Hepatocyte (in vitro differentiated cells): ENCODE data around the gene CACNB4. TPM values are rescaled to one million over a fixed set of nuclear protein-coding genes. Genes with fewer than 3 reads are reported as not detected.

ENCODE experiments used
- DNase-seq: peaks from one replicate; pipeline ENCODE4 v3.0.0-alpha.2; 2016; ENCODE audit warnings: low spot score
- H2AFZ ChIP-seq: fragments of 200-600 bp; sonication (generic); 2 replicates; pipeline ENCODE4 v1.6.0; 2016; ENCODE audit warnings: antibody characterized with exemption, mild to moderate bottlenecking
- H3K27ac ChIP-seq: fragments of 200-600 bp; sonication (generic); 2 replicates; pipeline ENCODE4 v1.5.1; 2016; ENCODE audit warnings: mild to moderate bottlenecking
- H3K27me3 ChIP-seq: fragments of 200-600 bp; sonication (generic); 2 replicates; pipeline ENCODE4 v1.6.1; 2016
- H3K36me3 ChIP-seq: fragments of 200-600 bp; sonication (generic); replicated peaks from 2 replicates; pipeline ENCODE4 v1.5.1; 2016; ENCODE audit warnings: low read depth; ENCODE audit not compliant: insufficient read depth
- H3K4me1 ChIP-seq: fragments of 200-600 bp; sonication (generic); 2 replicates; pipeline ENCODE4 v1.5.1; 2016; ENCODE audit warnings: mild to moderate bottlenecking, moderate library complexity; ENCODE audit not compliant: insufficient read depth
- H3K4me2 ChIP-seq: fragments of 200-600 bp; sonication (generic); 2 replicates; pipeline ENCODE4 v1.6.0; 2016
- H3K4me3 ChIP-seq: fragments of 200-600 bp; sonication (generic); 2 replicates; pipeline ENCODE4 v1.5.1; 2016; ENCODE audit warnings: mild to moderate bottlenecking
- H3K79me2 ChIP-seq: fragments of 200-600 bp; sonication (generic); 2 replicates; pipeline ENCODE4 v1.6.0; 2017; ENCODE audit warnings: mild to moderate bottlenecking
- H3K9me2 ChIP-seq: fragments of 200-600 bp; sonication (generic); replicated peaks from 2 replicates; pipeline ENCODE4 v1.6.0; 2017; ENCODE audit warnings: mild to moderate bottlenecking; ENCODE audit not compliant: insufficient read depth
- H3K9me3 ChIP-seq: fragments of 200-600 bp; sonication (generic); 2 replicates; pipeline ENCODE4 v1.5.1; 2016; ENCODE audit warnings: low read depth, mild to moderate bottlenecking
- H4K20me1 ChIP-seq: fragments of 200-600 bp; sonication (generic); 2 replicates; pipeline ENCODE4 v1.6.0; 2016; ENCODE audit warnings: mild to moderate bottlenecking; ENCODE audit not compliant: insufficient read depth, poor library complexity, severe bottlenecking
- EZH2 ChIP-seq: fragments of 200-600 bp; sonication (generic); IDR thresholded peaks from 2 replicates; pipeline ENCODE4 v1.6.1; 2016; ENCODE audit warnings: antibody characterized with exemption, mild to moderate bottlenecking, borderline replicate concordance
- EZH2phosphoT487 ChIP-seq: fragments of 200-600 bp; sonication (generic); IDR thresholded peaks from one replicate; pipeline ENCODE4 v1.6.1; 2018; ENCODE audit warnings: antibody characterized with exemption, mild to moderate bottlenecking, low read depth, moderate library complexity; ENCODE audit not compliant: unreplicated experiment, severe bottlenecking
- WGBS: methylation state at CpG from one replicate; pipeline ENCODE4 v1.1.6; 2016; ENCODE audit warnings: low lambda C conversion rate; ENCODE audit errors: missing lambda C conversion rate; 5-methylcytosine and 5-hydroxymethylcytosine counted together
- polyA plus RNA-seq: library from polyadenylated mRNA; unstranded; fragments of >200 nt; fragmentation: Nextera tagmentation; extraction: Ambion mirVana; gene quantifications from 2 replicates; pipeline ENCODE4 v1.2.1, GENCODE V29; 2016
- total RNA-seq: library from RNA; depleted of rRNA; stranded (reverse); fragments of >200 nt; gene quantifications from 2 replicates; pipeline ENCODE4 v1.2.3, GENCODE V29; 2014
- TF ChIP-seq, protein P1 (sequence below): fragments of 200-600 bp; sonication (generic); IDR thresholded peaks from 2 replicates; pipeline ENCODE4 v1.5.1; 2016; ENCODE audit warnings: antibody characterized with exemption, mild to moderate bottlenecking; ENCODE audit not compliant: poor library complexity

CACNB4 gene
- total and polyA plus RNA-seq, 2 experiments from 2014 or later: 0.85 to 4.0 TPM

DNA sequence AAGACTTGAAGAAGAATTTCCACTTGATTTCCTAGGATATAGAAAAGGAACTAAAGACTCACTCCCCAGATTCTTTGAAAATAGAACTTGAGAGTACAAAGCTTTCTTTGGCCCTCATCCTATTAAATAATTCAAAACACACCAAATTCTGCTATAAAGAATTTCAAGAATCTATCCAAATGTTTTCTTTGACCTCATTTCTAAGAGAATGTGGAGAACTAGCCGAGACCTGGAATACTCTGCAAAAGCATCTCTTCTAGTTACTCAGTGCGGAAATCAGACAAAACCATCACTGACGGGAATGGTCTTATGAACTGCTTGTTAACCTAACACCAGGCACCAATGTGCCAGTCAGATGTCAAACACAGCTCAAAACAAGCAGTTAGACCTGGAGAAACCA lies 226.4 kb downstream of the CACNB4 start:
- no peaks in the 10 kb centered on the region for H3K9me3 ChIP-seq
- WGBS: 86% methylated on average over 3 of the region's 3 CpGs
- no peak for DNase-seq

DNA sequence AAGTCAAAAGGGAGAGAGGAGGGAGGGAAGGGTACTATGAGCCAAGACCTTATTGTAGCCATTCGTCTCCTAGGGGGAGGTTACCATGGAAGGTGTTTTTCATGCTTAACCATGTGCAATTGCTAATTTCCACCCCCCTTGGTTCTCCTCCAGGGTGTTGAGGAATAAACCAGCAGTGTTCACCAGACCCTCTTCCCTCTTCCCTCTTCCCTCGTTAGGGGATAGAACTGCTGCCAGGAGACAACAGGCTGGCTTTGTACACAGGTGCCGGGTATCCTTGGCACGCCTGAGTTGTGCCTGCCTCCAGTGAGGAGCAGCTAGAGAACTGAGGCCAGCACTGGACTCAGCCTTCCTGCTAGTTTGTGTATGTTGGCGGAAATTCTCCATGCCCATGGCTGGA lies 229.6 kb downstream of the CACNB4 start:
- no peak overlapping the region for H3K4me2 ChIP-seq
- no peaks in the 10 kb centered on the region for H3K4me1 ChIP-seq
- H3K4me3 ChIP-seq: no peak overlapping the region
- no peaks in the 10 kb centered on the region for H3K9me2 ChIP-seq
- TF ChIP-seq, protein P1, sequence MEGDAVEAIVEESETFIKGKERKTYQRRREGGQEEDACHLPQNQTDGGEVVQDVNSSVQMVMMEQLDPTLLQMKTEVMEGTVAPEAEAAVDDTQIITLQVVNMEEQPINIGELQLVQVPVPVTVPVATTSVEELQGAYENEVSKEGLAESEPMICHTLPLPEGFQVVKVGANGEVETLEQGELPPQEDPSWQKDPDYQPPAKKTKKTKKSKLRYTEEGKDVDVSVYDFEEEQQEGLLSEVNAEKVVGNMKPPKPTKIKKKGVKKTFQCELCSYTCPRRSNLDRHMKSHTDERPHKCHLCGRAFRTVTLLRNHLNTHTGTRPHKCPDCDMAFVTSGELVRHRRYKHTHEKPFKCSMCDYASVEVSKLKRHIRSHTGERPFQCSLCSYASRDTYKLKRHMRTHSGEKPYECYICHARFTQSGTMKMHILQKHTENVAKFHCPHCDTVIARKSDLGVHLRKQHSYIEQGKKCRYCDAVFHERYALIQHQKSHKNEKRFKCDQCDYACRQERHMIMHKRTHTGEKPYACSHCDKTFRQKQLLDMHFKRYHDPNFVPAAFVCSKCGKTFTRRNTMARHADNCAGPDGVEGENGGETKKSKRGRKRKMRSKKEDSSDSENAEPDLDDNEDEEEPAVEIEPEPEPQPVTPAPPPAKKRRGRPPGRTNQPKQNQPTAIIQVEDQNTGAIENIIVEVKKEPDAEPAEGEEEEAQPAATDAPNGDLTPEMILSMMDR: no peak
- TF ChIP-seq EZH2: no peak
- no peak for TF ChIP-seq EZH2phosphoT487
- 84% methylated on average over 5 of the region's 5 CpGs for WGBS
- H3K79me2 ChIP-seq: no peaks in the 10 kb centered on the region
- no peaks in the 10 kb centered on the region for H3K36me3 ChIP-seq
- no peaks in the 10 kb centered on the region for H4K20me1 ChIP-seq
- no peaks in the 10 kb centered on the region for H3K9me3 ChIP-seq
- H2AFZ ChIP-seq: no peak overlapping the region
- no peak overlapping the region for H3K27ac ChIP-seq
- DNase-seq: no peak
- H3K27me3 ChIP-seq: no peaks in the 10 kb centered on the region

More for the DNA sequence above, 226.4 kb downstream of the CACNB4 start:
- H2AFZ ChIP-seq: no peak overlapping the region
- H3K4me1 ChIP-seq: no peaks in the 10 kb centered on the region
- no peak for TF ChIP-seq EZH2
- TF ChIP-seq, protein P1: no peak
- no peak for TF ChIP-seq EZH2phosphoT487
- H3K4me3 ChIP-seq: no peak overlapping the region
- H3K27ac ChIP-seq: no peak overlapping the region
- H3K4me2 ChIP-seq: no peak overlapping the region
- no peaks in the 10 kb centered on the region for H3K9me2 ChIP-seq
- no peaks in the 10 kb centered on the region for H3K27me3 ChIP-seq
- H4K20me1 ChIP-seq: no peaks in the 10 kb centered on the region
- no peaks in the 10 kb centered on the region for H3K79me2 ChIP-seq
- no peaks in the 10 kb centered on the region for H3K36me3 ChIP-seq

DNA sequence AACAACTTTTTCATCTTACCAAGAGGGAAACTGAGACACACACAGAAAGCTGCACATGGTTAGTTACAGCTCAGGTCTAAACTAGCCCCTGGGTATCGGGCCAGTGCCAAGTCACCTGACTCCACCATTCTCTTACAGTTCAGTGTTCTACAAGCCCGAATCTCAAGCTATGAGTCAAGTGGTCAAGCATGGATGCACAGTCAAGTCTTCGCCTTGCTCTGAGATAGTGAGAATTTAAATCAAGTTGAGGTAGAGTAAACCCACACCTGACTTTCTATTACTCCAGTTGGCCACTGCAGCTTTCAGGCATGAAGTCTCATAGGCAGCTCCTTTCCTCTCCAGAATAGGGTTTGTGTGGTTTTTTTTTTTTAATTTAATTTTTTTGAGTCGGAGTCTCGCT lies 236.1 kb downstream of the CACNB4 start:
- H3K79me2 ChIP-seq: no peaks in the 10 kb centered on the region
- DNase-seq: no peak

More for the DNA sequence above, 236.1 kb downstream of the CACNB4 start:
- Histone ChIP-seq H3K9me3 (no peaks in the 10 kb centered on the region), H3K27ac (no peak overlapping the region), H3K36me3 (no peaks in the 10 kb centered on the region), H2AFZ (no peak overlapping the region), H4K20me1 (no peaks in the 10 kb centered on the region), H3K9me2 (no peaks in the 10 kb centered on the region), H3K4me1 (no peaks in the 10 kb centered on the region), H3K4me3 (no peak overlapping the region), H3K27me3 (no peaks in the 10 kb centered on the region), H3K4me2 (no peak overlapping the region)
- 93% methylated on average over 5 of the region's 5 CpGs for WGBS
- no peak for TF ChIP-seq EZH2
- TF ChIP-seq, protein P1: no peak
- no peak for TF ChIP-seq EZH2phosphoT487
